HepG2 (cell line): Measurements from ENCODE around the gene MINDY1. TPM values are rescaled to one million over a fixed set of nuclear protein-coding genes. Genes with fewer than 3 reads are reported as not detected.
A peak's percentile ranks its signal among the peaks of the same experiment; 100 is the strongest.

Experiments used
- AKNA ChIP-seq: sonication (generic); formaldehyde crosslinking; IDR thresholded peaks from 2 replicates; pipeline ENCODE4 v1.4.0; 2020; ENCODE audit warnings: missing genetic modification reagents, borderline replicate concordance
- ATF2 ChIP-seq: sonication (generic); formaldehyde crosslinking; IDR thresholded peaks from 2 replicates; pipeline ENCODE4 v1.4.0; 2020; ENCODE audit warnings: missing genetic modification reagents
- E2F2 ChIP-seq: sonication (generic); formaldehyde crosslinking; IDR thresholded peaks from 2 replicates; pipeline ENCODE4 v1.4.0; 2020; ENCODE audit warnings: missing genetic modification reagents, borderline replicate concordance
- ELK4 ChIP-seq: sonication (generic); formaldehyde crosslinking; IDR thresholded peaks from 2 replicates; pipeline ENCODE4 v1.9.0; 2021; ENCODE audit warnings: missing genetic modification reagents, borderline replicate concordance
- POGK ChIP-seq: sonication (generic); formaldehyde crosslinking; conservative IDR thresholded peaks from 2 replicates; pipeline ENCODE4 v1.8.0; 2022; ENCODE audit warnings: mild to moderate bottlenecking, moderate library complexity, missing genetic modification reagents
- PRDM10 ChIP-seq: sonication (generic); formaldehyde crosslinking; IDR thresholded peaks from 2 replicates; pipeline ENCODE4 v1.4.0; 2020; ENCODE audit warnings: low read depth, missing genetic modification reagents
- ZHX1 ChIP-seq: sonication (generic); formaldehyde crosslinking; IDR thresholded peaks from 2 replicates; pipeline ENCODE4 v1.8.1; 2022; ENCODE audit warnings: low read depth, mild to moderate bottlenecking, missing genetic modification reagents
- polyA plus RNA-seq, 8 experiments: library from polyadenylated mRNA; depleted of rRNA in 3 of 8; stranded (reverse) in 7 of 8; unstranded in 1 of 8; fragments of >200 nt; fragmentation: Illumina TruSeq in 4 of 8; extraction: Trizol in 4 of 8; gene quantifications; 2 replicates each; pipeline versions ENCODE4 v1.2.1 to v1.2.3, GENCODE V29; 2011 to 2016; ENCODE audit warnings: low read depth in 4 of 8, missing spikeins in 1 of 8, mixed read lengths in 1 of 8; ENCODE audit not compliant: insufficient read depth in 1 of 8
- total RNA-seq, 5 experiments: library from RNA; depleted of rRNA; stranded (reverse); fragments of >200 nt; fragmentation: Illumina TruSeq; extraction: Trizol; gene quantifications; 2 replicates each; pipeline ENCODE4 v1.2.3, GENCODE V29; 2016; ENCODE audit warnings: low read depth in 1 of 5

The MINDY1 gene
- total and polyA plus RNA-seq, 2 of the 13 experiments (the other 11 are each of a cell fraction or from before 2014, with no cell fraction given), result 11.1 to 15.0 TPM

GRCh38 chr1:150971583-150972416 is 34.9 kb downstream of the MINDY1 start (continued):
- TF ChIP-seq ATF2 (CRISPR knock-in tag) (0 out of 2 replicates have a peak, but pooled peaks have one; percentile 12), AKNA (CRISPR knock-in tag) (no peak), E2F2 (CRISPR knock-in tag) (0 out of 2 replicates have a peak, but pooled peaks have one; percentile 27), ELK4 (no peak), ZHX1 (no peak), PRDM10 (CRISPR knock-in tag) (peak; percentile 89), POGK (CRISPR knock-in tag) (no peak)
